ENCODE data around the gene SLC4A7. TPM values are rescaled to one million over a fixed set of nuclear protein-coding genes. Genes with fewer than 3 reads are reported as not detected.

The SLC4A7 gene
- total and polyA plus RNA-seq, 2 donors (not counting 1 experiment from before 2014, with no cell fraction given) = 9.4 to 46.9 TPM

DNA sequence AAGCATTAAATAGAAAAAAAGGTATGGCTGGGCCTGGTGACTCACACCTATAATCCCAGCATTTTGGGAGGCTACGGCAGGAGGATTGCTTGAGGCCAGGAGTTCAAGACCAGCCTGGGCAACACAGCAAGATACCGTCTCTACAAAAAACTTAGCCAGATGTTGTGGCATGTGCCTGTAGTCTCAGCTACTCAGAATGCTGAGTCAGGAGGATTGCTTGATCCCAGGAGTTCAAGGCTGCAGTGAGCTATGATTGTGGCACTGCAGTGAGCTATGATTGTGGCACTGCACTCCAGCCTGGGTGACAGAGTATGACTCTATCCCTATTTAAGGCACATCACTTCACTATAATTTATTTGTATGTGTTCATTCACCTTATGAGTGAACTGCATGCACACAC is 54.3 kb downstream of the SLC4A7 start:
- Histone ChIP-seq H3K27ac (ENCODE audit: low read length in 2 of 2) (no peak overlapping the region), H3K9me3 (ENCODE audit: control extremely low read depth in 1 of 3, control insufficient read depth in 2 of 3, insufficient read depth in 1 of 3, low read length in 2 of 3) (no peaks in the 10 kb centered on the region), H3K36me3 (replicated peaks in 1 of 2; ENCODE audit: control extremely low read depth in 1 of 2, control insufficient read depth in 1 of 2, extremely low read depth in 1 of 2, insufficient read depth in 2 of 2, low read length in 1 of 2) (peaks cover 0 to 29% of the 10 kb centered on the region in 2 experiments), H3K4me2 (replicated peaks; ENCODE audit: low read depth, low read length, poor library complexity, severe bottlenecking) (no peak overlapping the region), H3K4me1 (ENCODE audit: control insufficient read depth in 2 of 2, insufficient read depth in 2 of 2, low read length in 2 of 2) (no peaks in the 10 kb centered on the region), H3K27me3 (replicated peaks in 1 of 4; ENCODE audit: control extremely low read depth in 1 of 4, control insufficient read depth in 3 of 4, insufficient read depth in 4 of 4, low read length in 3 of 4) (no peaks in the 10 kb centered on the region), H3K79me2 (ENCODE audit: control insufficient read depth, insufficient read depth, low read length) (no peaks in the 10 kb centered on the region), H3K4me3 (ENCODE audit: control extremely low read depth in 1 of 5, extremely low read depth in 1 of 5, insufficient read depth in 1 of 5, low read depth in 2 of 5, low read length in 4 of 5) (no peak overlapping the region), H3K9ac (ENCODE audit: low read length) (no peak overlapping the region), H2AFZ (ENCODE audit: insufficient read depth, low read depth, low read length, poor library complexity, severe bottlenecking) (no peak overlapping the region), H4K20me1 (ENCODE audit: control insufficient read depth, insufficient read depth, low read length, poor library complexity, severe bottlenecking) (no peaks in the 10 kb centered on the region)
- no peak for TF ChIP-seq EZH2 (IDR thresholded peaks at IDR 0.05; ENCODE audit: borderline replicate concordance, insufficient read depth, low read depth, low read length, poor library complexity, severe bottlenecking)
- TF ChIP-seq, protein P1, sequence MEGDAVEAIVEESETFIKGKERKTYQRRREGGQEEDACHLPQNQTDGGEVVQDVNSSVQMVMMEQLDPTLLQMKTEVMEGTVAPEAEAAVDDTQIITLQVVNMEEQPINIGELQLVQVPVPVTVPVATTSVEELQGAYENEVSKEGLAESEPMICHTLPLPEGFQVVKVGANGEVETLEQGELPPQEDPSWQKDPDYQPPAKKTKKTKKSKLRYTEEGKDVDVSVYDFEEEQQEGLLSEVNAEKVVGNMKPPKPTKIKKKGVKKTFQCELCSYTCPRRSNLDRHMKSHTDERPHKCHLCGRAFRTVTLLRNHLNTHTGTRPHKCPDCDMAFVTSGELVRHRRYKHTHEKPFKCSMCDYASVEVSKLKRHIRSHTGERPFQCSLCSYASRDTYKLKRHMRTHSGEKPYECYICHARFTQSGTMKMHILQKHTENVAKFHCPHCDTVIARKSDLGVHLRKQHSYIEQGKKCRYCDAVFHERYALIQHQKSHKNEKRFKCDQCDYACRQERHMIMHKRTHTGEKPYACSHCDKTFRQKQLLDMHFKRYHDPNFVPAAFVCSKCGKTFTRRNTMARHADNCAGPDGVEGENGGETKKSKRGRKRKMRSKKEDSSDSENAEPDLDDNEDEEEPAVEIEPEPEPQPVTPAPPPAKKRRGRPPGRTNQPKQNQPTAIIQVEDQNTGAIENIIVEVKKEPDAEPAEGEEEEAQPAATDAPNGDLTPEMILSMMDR (IDR thresholded peaks at IDR 0.05) = no peak
- Mint-ChIP-seq H3K27me3 (no peaks in the 10 kb centered on the region), H3K9me3 (ENCODE audit: insufficient read depth) (no peaks in the 10 kb centered on the region), H3K27ac (no peak overlapping the region), H3K4me1 (no peaks in the 10 kb centered on the region), H3K4me3 (no peak overlapping the region)
- ChIA-PET CTCF (no interaction called here), POLR2A (no interaction called here)
- no peak for ATAC-seq (ENCODE audit: low read depth)
- DNase-seq = no peak
- intact Hi-C loops (cut with micrococcal nuclease) = no loop called here
- WGBS (ENCODE audit: insufficient coverage) = 100% methylated on average over 2 of the region's 2 CpGs

DNA sequence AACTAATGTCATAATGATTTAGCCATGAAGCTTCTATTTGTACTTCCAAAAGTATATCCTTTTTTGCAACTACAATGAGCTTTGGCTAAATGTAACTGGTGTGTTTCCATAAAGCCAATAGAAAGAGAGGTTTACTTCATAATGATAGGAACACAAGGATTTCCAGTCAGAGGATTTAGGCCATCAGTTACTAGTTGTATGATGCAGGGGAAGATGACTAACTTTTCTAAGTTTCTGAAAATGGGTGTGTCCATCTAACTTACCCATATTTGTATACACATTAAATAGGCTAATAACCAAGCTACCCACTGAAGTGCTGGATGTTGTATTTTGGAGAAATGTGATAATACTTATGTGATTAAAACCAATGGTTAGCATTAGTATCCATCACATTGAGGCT is 55.7 kb downstream of the SLC4A7 start:
- ChIA-PET CTCF (interaction anchor here (0.6 to 0.9 kb wide), 2 partner anchors 16 to 254 kb away, joined by 3 to 4 read pairs; no protein-coding TSS in a partner anchor), POLR2A (no interaction called here)
- no peak for ATAC-seq (ENCODE audit: low read depth)
- H3K4me3 ChIP-seq (ENCODE audit: control extremely low read depth in 1 of 5, extremely low read depth in 1 of 5, insufficient read depth in 1 of 5, low read depth in 2 of 5, low read length in 4 of 5) = no peak overlapping the region
- TF ChIP-seq, protein P1 (IDR thresholded peaks at IDR 0.05) = no peak
- no peak for TF ChIP-seq EZH2 (IDR thresholded peaks at IDR 0.05; ENCODE audit: borderline replicate concordance, insufficient read depth, low read depth, low read length, poor library complexity, severe bottlenecking)
- intact Hi-C loops (cut with micrococcal nuclease) = no loop called here
- Mint-ChIP-seq H3K27me3 (no peaks in the 10 kb centered on the region), H3K27ac (no peak overlapping the region), H3K4me3 (no peak overlapping the region), H3K9me3 (ENCODE audit: insufficient read depth) (no peaks in the 10 kb centered on the region), H3K4me1 (no peaks in the 10 kb centered on the region)
- no peak overlapping the region for H3K9ac ChIP-seq (ENCODE audit: low read length)
- H3K27ac ChIP-seq (ENCODE audit: low read length in 2 of 2) = no peak overlapping the region
- H3K27me3 ChIP-seq (replicated peaks in 1 of 4; ENCODE audit: control extremely low read depth in 1 of 4, control insufficient read depth in 3 of 4, insufficient read depth in 4 of 4, low read length in 3 of 4) = no peaks in the 10 kb centered on the region
- peaks cover 0 to 25% of the 10 kb centered on the region in 2 experiments for H3K36me3 ChIP-seq (replicated peaks in 1 of 2; ENCODE audit: control extremely low read depth in 1 of 2, control insufficient read depth in 1 of 2, extremely low read depth in 1 of 2, insufficient read depth in 2 of 2, low read length in 1 of 2)
- no peak for DNase-seq
- H2AFZ ChIP-seq (ENCODE audit: insufficient read depth, low read depth, low read length, poor library complexity, severe bottlenecking) = no peak overlapping the region
- H3K4me2 ChIP-seq (replicated peaks; ENCODE audit: low read depth, low read length, poor library complexity, severe bottlenecking) = no peak overlapping the region
- no peaks in the 10 kb centered on the region for H3K79me2 ChIP-seq (ENCODE audit: control insufficient read depth, insufficient read depth, low read length)
- no peaks in the 10 kb centered on the region for H3K4me1 ChIP-seq (ENCODE audit: control insufficient read depth in 2 of 2, insufficient read depth in 2 of 2, low read length in 2 of 2)
- no peaks in the 10 kb centered on the region for H3K9me3 ChIP-seq (ENCODE audit: control extremely low read depth in 1 of 3, control insufficient read depth in 2 of 3, insufficient read depth in 1 of 3, low read length in 2 of 3)
- H4K20me1 ChIP-seq (ENCODE audit: control insufficient read depth, insufficient read depth, low read length, poor library complexity, severe bottlenecking) = no peaks in the 10 kb centered on the region
